Measurements from ENCODE around the gene AGBL4. TPM values are rescaled to one million over a fixed set of nuclear protein-coding genes. Genes with fewer than 3 reads are reported as not detected.

The AGBL4 gene
- total RNA-seq, 4 donors from 2014 or later = not detected

GRCh38 chr1:48940962-48941732 lies 1082.6 kb downstream of the AGBL4 start:
- TF ChIP-seq CTCF (IDR thresholded peaks at IDR 0.05 in 4 of 5, conservative IDR thresholded peaks at IDR 0.05 in 1 of 5) (no peak), POLR2A (IDR thresholded peaks at IDR 0.05) (no peak)
- Histone ChIP-seq H3K36me3 (no peaks in the 10 kb centered on the region), H3K27ac (no peak overlapping the region), H3K9me3 (no peaks in the 10 kb centered on the region), H3K4me1 (peaks cover 0 to 7% of the 10 kb centered on the region in 2 donors), H3K4me3 (no peak overlapping the region), H3K27me3 (no peaks in the 10 kb centered on the region)
- DNase-seq (no peak), ATAC-seq (no peak)
- in situ Hi-C loops (cut with MboI; ENCODE audit: low sequenced_read_pairs in 4 of 4) = no loop called here
- intact Hi-C loops (cut with DNase I; ENCODE audit: low total_unique reads) = no loop called here

- in situ Hi-C loops (cut with MboI; ENCODE audit: low sequenced_read_pairs in 4 of 4) (no loop called here), intact Hi-C loops (cut with DNase I; ENCODE audit: low total_unique reads) (no loop called here)
- Histone ChIP-seq H3K9me3 (no peaks in the 10 kb centered on the region), H3K36me3 (no peaks in the 10 kb centered on the region), H3K4me1 (peaks cover 0 to 7% of the 10 kb centered on the region in 2 donors), H3K27me3 (no peaks in the 10 kb centered on the region), H3K4me3 (no peak overlapping the region), H3K27ac (no peak overlapping the region)
- TF ChIP-seq CTCF (IDR thresholded peaks at IDR 0.05 in 4 of 5, conservative IDR thresholded peaks at IDR 0.05 in 1 of 5) (no peak), POLR2A (IDR thresholded peaks at IDR 0.05) (no peak)
- ATAC-seq (no peak), DNase-seq (no peak)
Observed at GRCh38 chr1:48940354-48940753, 1083.4 kb downstream of the AGBL4 start.

GRCh38 chr1:48939828-48940227 lies 1083.9 kb downstream of the AGBL4 start:
- H3K9me3 ChIP-seq = no peaks in the 10 kb centered on the region
- in situ Hi-C loops (cut with MboI; ENCODE audit: low sequenced_read_pairs in 4 of 4) = no loop called here
- no peaks in the 10 kb centered on the region for H3K27me3 ChIP-seq
- TF ChIP-seq POLR2A (IDR thresholded peaks at IDR 0.05) (no peak), CTCF (IDR thresholded peaks at IDR 0.05 in 4 of 5, conservative IDR thresholded peaks at IDR 0.05 in 1 of 5) (no peak)
- no peak overlapping the region for H3K27ac ChIP-seq
- H3K36me3 ChIP-seq = no peaks in the 10 kb centered on the region
- DNase-seq = no peak
- peaks cover 0 to 7% of the 10 kb centered on the region in 2 donors for H3K4me1 ChIP-seq
- no peak for ATAC-seq
- no peak overlapping the region for H3K4me3 ChIP-seq
- intact Hi-C loops (cut with DNase I; ENCODE audit: low total_unique reads) = no loop called here

GRCh38 chr1:48939042-48939441 lies 1084.7 kb downstream of the AGBL4 start:
- Histone ChIP-seq H3K27me3 (no peaks in the 10 kb centered on the region), H3K36me3 (no peaks in the 10 kb centered on the region), H3K4me1 (peaks cover 0 to 7% of the 10 kb centered on the region in 2 donors), H3K4me3 (no peak overlapping the region), H3K9me3 (no peaks in the 10 kb centered on the region), H3K27ac (no peak overlapping the region)
- in situ Hi-C loops (cut with MboI; ENCODE audit: low sequenced_read_pairs in 4 of 4) = no loop called here
- no peak for TF ChIP-seq POLR2A (IDR thresholded peaks at IDR 0.05)
- no peak for TF ChIP-seq CTCF (IDR thresholded peaks at IDR 0.05 in 4 of 5, conservative IDR thresholded peaks at IDR 0.05 in 1 of 5)
- DNase-seq (no peak), ATAC-seq (no peak)
- intact Hi-C loops (cut with DNase I; ENCODE audit: low total_unique reads) = no loop called here
